K562 (cell line): ENCODE measurements around the gene CPSF2. TPM values are rescaled to one million over a fixed set of nuclear protein-coding genes. Genes with fewer than 3 reads are reported as not detected.

Experiments used
- ATAC-seq: fragments of 200-7000 bp; cut with Tn5 transposase; 3 replicates; pipeline ENCODE4 v1.9.1; 2020; ENCODE audit warnings: moderate library complexity
- BruUV-seq: library from RNA; stranded (reverse); fragments of 400-500 nt; replicated peaks from 2 replicates; lab custom pipeline; 2021; lab: Mats Ljungman, UMichigan
- CTCF ChIA-PET: fragments of 300-600 bp; formaldehyde crosslinking; extraction: SDS; loops from one replicate; lab custom pipeline; 2021; ENCODE audit warnings: low intra/inter-chr PET ratio; lab: Yijun Ruan, JAX
- POLR2A ChIA-PET: fragments of 300-600, 350-650 bp; sonication (Branson Sonifier 250); formaldehyde crosslinking; extraction: SDS; loops from one replicate; lab custom pipeline; 2021; ENCODE audit warnings: antibody characterized with exemption, inconsistent platforms; lab: Yijun Ruan, JAX
- DNase-seq, 4 experiments: peaks; one replicate each; pipeline versions ENCODE4 v3.0.0 to v3.0.0-alpha.2; 2011 to 2018; ENCODE audit warnings: low spot score in 3 of 4, mixed read lengths in 3 of 4; ENCODE audit errors: extremely low read depth in 1 of 4
- FAIRE-seq: peaks from 2 replicates; lab custom pipeline; 2011; peaks lifted over from hg19 to GRCh38; lab: Jason Lieb, UNC
- H2AFZ ChIP-seq: 2 replicates; pipeline ENCODE4 v1.6.0; 2011; ENCODE audit warnings: low read depth, low read length, control low read depth, inconsistent platforms
- H3K27ac ChIP-seq: fragments of 200-600 bp; 3 replicates; pipeline ENCODE4 v1.8.0; 2011; ENCODE audit warnings: low read depth, mild to moderate bottlenecking, control low read depth, inconsistent platforms, low read length, moderate library complexity, mixed read lengths; ENCODE audit errors: extremely low read depth
- H3K27me3 ChIP-seq, 2 experiments: fragments of 300-600 bp in 1 of 2; 2 replicates in 1 of 2; 3 replicates in 1 of 2; pipeline versions ENCODE4 v1.6.0 to v1.8.0; 2011; ENCODE audit warnings: inconsistent platforms in 2 of 2, low read length in 2 of 2, mild to moderate bottlenecking in 1 of 2, mixed read lengths in 1 of 2, moderate library complexity in 1 of 2; ENCODE audit not compliant: control insufficient read depth in 2 of 2, insufficient read depth in 2 of 2
- H3K36me3 ChIP-seq: fragments of 300-600 bp; 3 replicates; pipeline ENCODE4 v1.8.0; 2011; ENCODE audit warnings: mild to moderate bottlenecking, low read length, inconsistent platforms; ENCODE audit not compliant: control insufficient read depth, insufficient read depth
- H3K4me1 ChIP-seq, 2 experiments: fragments of 200-600 bp in 1 of 2; replicated peaks in 1 of 2; 2 replicates in 1 of 2; 3 replicates in 1 of 2; pipeline versions ENCODE4 v1.5.1 to v1.8.0; 2011; ENCODE audit warnings: inconsistent platforms in 2 of 2, low read length in 2 of 2, mild to moderate bottlenecking in 1 of 2, mixed read lengths in 1 of 2, moderate library complexity in 1 of 2; ENCODE audit not compliant: control insufficient read depth in 2 of 2, insufficient read depth in 2 of 2
- H3K4me2 ChIP-seq: 2 replicates; pipeline ENCODE4 v1.6.1; 2011; ENCODE audit warnings: low read length, control low read depth, inconsistent platforms, mixed read lengths; ENCODE audit not compliant: insufficient read depth
- H3K4me3 ChIP-seq: fragments of 200-600 bp; sonication (generic), shearing (Covaris generic); 2 replicates; pipeline ENCODE4 v1.5.1; 2016; ENCODE audit warnings: control low read depth, inconsistent platforms
- H3K79me2 ChIP-seq: fragments of 200-600 bp; 3 replicates; pipeline ENCODE4 v1.8.0; 2011; ENCODE audit warnings: low read length, inconsistent platforms; ENCODE audit not compliant: control insufficient read depth, insufficient read depth
- H3K9ac ChIP-seq, 2 experiments: 2 replicates each; pipeline versions ENCODE4 v1.6.0 to v1.6.1; 2011; ENCODE audit warnings: low read depth in 2 of 2, low read length in 2 of 2, control low read depth in 1 of 2, inconsistent platforms in 1 of 2, mild to moderate bottlenecking in 1 of 2, mixed read lengths in 1 of 2; ENCODE audit not compliant: insufficient read depth in 1 of 2
- H3K9me1 ChIP-seq: one replicate; pipeline ENCODE4 v1.6.0; 2011; ENCODE audit warnings: inconsistent platforms, mild to moderate bottlenecking, low read length, moderate library complexity; ENCODE audit not compliant: control insufficient read depth, insufficient read depth
- H3K9me3 ChIP-seq: replicated peaks from 2 replicates; pipeline ENCODE4 v1.5.1; 2011; ENCODE audit warnings: low read depth, low read length, inconsistent platforms; ENCODE audit not compliant: control insufficient read depth, insufficient read depth
- H4K20me1 ChIP-seq: replicated peaks from 2 replicates; pipeline ENCODE4 v1.6.1; 2011; ENCODE audit warnings: low read length, inconsistent platforms, mixed read lengths; ENCODE audit not compliant: control insufficient read depth, insufficient read depth
- CHD4 ChIP-seq: fragments of 200-600 bp; sonication (generic); IDR thresholded peaks from 3 replicates; pipeline ENCODE4 v1.6.1; 2012; ENCODE audit warnings: low read depth, mild to moderate bottlenecking, mixed read lengths, low read length, inconsistent platforms; ENCODE audit not compliant: insufficient read depth, insufficient replicate concordance, poor library complexity, severe bottlenecking
- E2F1 ChIP-seq: sonication (generic); formaldehyde crosslinking; IDR thresholded peaks from 2 replicates; pipeline ENCODE4 v1.8.1; 2023; ENCODE audit warnings: mild to moderate bottlenecking, missing genetic modification reagents, moderate library complexity
- ETV5 ChIP-seq: sonication (generic); formaldehyde crosslinking; IDR thresholded peaks from 2 replicates; pipeline ENCODE4 v1.4.0; 2020; ENCODE audit warnings: low read depth, mild to moderate bottlenecking, missing genetic modification reagents
- GTF2F1 ChIP-seq: IDR thresholded peaks from 2 replicates; pipeline ENCODE4 v1.6.1; 2011; ENCODE audit warnings: low read depth, low read length, improper control_type of control experiment
- IFI16 ChIP-seq: fragments of 250-450 bp; sonication (Bioruptor Pico); IDR thresholded peaks from 2 replicates; pipeline ENCODE4 v2.1.2; 2022; ENCODE audit warnings: mild to moderate bottlenecking, inconsistent platforms
- KDM5B ChIP-seq: fragments of 200-600 bp; sonication (generic); IDR thresholded peaks from 2 replicates; pipeline ENCODE4 v1.6.1; 2012; ENCODE audit warnings: low read depth, mild to moderate bottlenecking, moderate library complexity, low read length, control low read depth, inconsistent platforms; ENCODE audit not compliant: insufficient replicate concordance
- NEUROD1 ChIP-seq: fragments of 150-350 bp; IDR thresholded peaks from 2 replicates; pipeline ENCODE4 v1.6.1; 2014; ENCODE audit warnings: borderline replicate concordance, low read length, low read depth; ENCODE audit not compliant: partially characterized antibody
- NFE2 ChIP-seq: IDR thresholded peaks from 2 replicates; pipeline ENCODE4 v1.6.1; 2014; ENCODE audit warnings: antibody characterized with exemption, low read depth
- PTRF ChIP-seq: fragments of 450-650 bp; IDR thresholded peaks from 2 replicates; pipeline ENCODE4 v1.6.1; 2016; ENCODE audit warnings: mild to moderate bottlenecking, missing genetic modification characterization, missing compliant biosample characterization
- RFX5 ChIP-seq: IDR thresholded peaks from 2 replicates; pipeline ENCODE4 v1.6.1; 2011; ENCODE audit warnings: low read depth, mild to moderate bottlenecking, improper control_type of control experiment, low read length
- RHOXF2B ChIP-seq: fragments of 250-450 bp; sonication (Bioruptor Pico); conservative IDR thresholded peaks from 2 replicates; pipeline ENCODE4 v1.5.1; 2021
- SRSF7 ChIP-seq: fragments of 200-400 bp; formaldehyde crosslinking; optimal IDR thresholded peaks from 2 replicates; pipeline ENCODE3; 2017; ENCODE audit warnings: mild to moderate bottlenecking, low read depth, low read length
- TRIM24 ChIP-seq, 2 experiments: fragments of 450-650 bp; IDR thresholded peaks; 2 replicates each; pipeline ENCODE4 v1.6.1; 2016
- ZFP91 ChIP-seq: sonication (generic); formaldehyde crosslinking; IDR thresholded peaks from 2 replicates; pipeline ENCODE4 v1.8.0; 2022; ENCODE audit warnings: mild to moderate bottlenecking, missing genetic modification reagents
- ZNF277 ChIP-seq: fragments of 250-450 bp; sonication (Bioruptor Pico); IDR thresholded peaks from 2 replicates; pipeline ENCODE4 v1.8.0; 2022; ENCODE audit warnings: inconsistent platforms, mild to moderate bottlenecking, moderate library complexity, borderline replicate concordance
- ZNF282 ChIP-seq: sonication (generic); formaldehyde crosslinking; IDR thresholded peaks from 2 replicates; pipeline ENCODE4 v1.8.1; 2023; ENCODE audit warnings: missing genetic modification reagents
- WGBS: fragments of 100-300 bp; shearing (Covaris generic); methylation state at CpG from one replicate; pipeline ENCODE4 v1.1.6; 2016; ENCODE audit warnings: low coverage, mixed read lengths; ENCODE audit not compliant: insufficient coverage; ENCODE audit errors: missing lambda C conversion rate; 5-methylcytosine and 5-hydroxymethylcytosine counted together
- in situ Hi-C: fragments of 300-500 bp; cut with MboI; formaldehyde crosslinking; loops from 4 replicates; pipeline ENCODE4 v1.15.0; 2018; ENCODE audit warnings: inconsistent platforms, mixed read lengths
- intact Hi-C: fragments of 100-400 bp; cut with micrococcal nuclease; formaldehyde crosslinking; loops from 2 replicates; pipeline ENCODE4 v1.14.2; 2022
- polyA plus RNA-seq, 8 experiments: library from polyadenylated mRNA; depleted of rRNA in 4 of 8; stranded (reverse) in 5 of 8; unstranded in 3 of 8; fragments of >200 nt; fragmentation: Nextera tagmentation in 2 of 8; fragmentation: Illumina TruSeq in 1 of 8; extraction: Ambion mirVana in 2 of 8; extraction: Trizol in 1 of 8; gene quantifications; 2 replicates each; pipeline versions ENCODE4 v1.2.1 to v1.2.3, GENCODE V29; 2011 to 2014; ENCODE audit warnings: inconsistent platforms in 1 of 8, missing spikeins in 1 of 8
- total RNA-seq, 7 experiments: library from RNA; depleted of rRNA in 6 of 7; stranded (reverse); fragments of >200 nt in 6 of 7; fragmentation: Illumina TruSeq in 2 of 7; extraction: Trizol in 2 of 7; gene quantifications; 2 replicates each; pipeline versions ENCODE4 v1.2.1 to v1.2.3, GENCODE V29; 2011 to 2021; ENCODE audit warnings: low replicate concordance in 1 of 7

Gene CPSF2
- total and polyA plus RNA-seq, 9 of the 15 experiments (the other 6 are each of a cell fraction or from before 2014, with no cell fraction given) = 20.8 to 71.3 (median 49.0) TPM

GRCh38 chr14:92153581-92153980 is 31.8 kb downstream of the CPSF2 start:
- Histone ChIP-seq H4K20me1 (no peaks in the 10 kb centered on the region), H3K27ac (no peak overlapping the region), H3K9me1 (no peaks in the 10 kb centered on the region), H2AFZ (no peak overlapping the region), H3K4me3 (no peak overlapping the region), H3K9ac (no peak overlapping the region), H3K36me3 (peaks cover 60% of the 10 kb centered on the region), H3K79me2 (no peaks in the 10 kb centered on the region), H3K27me3 (no peaks in the 10 kb centered on the region), H3K4me2 (no peak overlapping the region), H3K4me1 (no peaks in the 10 kb centered on the region; a peak in 1 of 5 replicates), H3K9me3 (no peaks in the 10 kb centered on the region)
- ATAC-seq (no peak), FAIRE-seq (no peak), DNase-seq (no peak)
- intact Hi-C loops = no loop called here
- in situ Hi-C loops = no loop called here
- no TSS peak for BruUV-seq
- POLR2A ChIA-PET = no interaction called here
- CTCF ChIA-PET = no interaction called here
- WGBS = no CpG with 5 or more reads among the region's 1 CpG
- TF ChIP-seq NEUROD1 (no peak), NFE2 (no peak), RHOXF2B (CRISPR knock-in tag) (no peak), KDM5B (no peak), ZFP91 (CRISPR knock-in tag) (no peak), ZNF282 (CRISPR knock-in tag) (no peak), ZNF277 (CRISPR knock-in tag) (no peak), TRIM24 (IDR thresholded peaks at IDR 0.05) (no peak), ETV5 (CRISPR knock-in tag) (no peak), CHD4 (no peak), E2F1 (no peak), IFI16 (CRISPR knock-in tag) (no peak), RFX5 (no peak), SRSF7 (no peak), PTRF (tag) (no peak), GTF2F1 (no peak)
